GM12801 (cell line): ENCODE measurements around the gene PDS5B.

Source experiments
- TF ChIP-seq, protein P1 (sequence below): IDR thresholded peaks from one replicate; pipeline ENCODE4 v1.5.1; 2011; ENCODE audit warnings: control low read depth; ENCODE audit not compliant: insufficient read length; ENCODE audit errors: extremely low read depth

PDS5B gene

DNA sequence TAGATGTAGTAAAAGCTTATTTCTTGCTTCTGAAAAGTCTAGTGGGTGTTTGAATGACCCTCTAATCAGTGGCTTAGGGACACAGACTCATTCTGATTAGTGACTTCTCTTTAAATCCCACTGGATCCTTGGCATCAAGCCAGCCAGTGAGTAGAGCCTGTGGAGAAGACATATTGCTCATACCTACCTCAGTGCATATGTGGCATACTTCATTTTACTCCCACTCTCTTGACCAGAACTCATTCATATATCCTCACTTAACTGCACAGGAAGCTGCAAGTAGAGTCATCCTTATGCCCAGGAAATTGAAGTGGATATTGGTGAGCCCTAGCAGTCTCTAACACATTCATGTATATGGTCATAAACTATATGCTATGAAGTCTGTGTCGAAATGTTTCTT, 148.3 kb downstream of the PDS5B start:
- TF ChIP-seq, protein P1, sequence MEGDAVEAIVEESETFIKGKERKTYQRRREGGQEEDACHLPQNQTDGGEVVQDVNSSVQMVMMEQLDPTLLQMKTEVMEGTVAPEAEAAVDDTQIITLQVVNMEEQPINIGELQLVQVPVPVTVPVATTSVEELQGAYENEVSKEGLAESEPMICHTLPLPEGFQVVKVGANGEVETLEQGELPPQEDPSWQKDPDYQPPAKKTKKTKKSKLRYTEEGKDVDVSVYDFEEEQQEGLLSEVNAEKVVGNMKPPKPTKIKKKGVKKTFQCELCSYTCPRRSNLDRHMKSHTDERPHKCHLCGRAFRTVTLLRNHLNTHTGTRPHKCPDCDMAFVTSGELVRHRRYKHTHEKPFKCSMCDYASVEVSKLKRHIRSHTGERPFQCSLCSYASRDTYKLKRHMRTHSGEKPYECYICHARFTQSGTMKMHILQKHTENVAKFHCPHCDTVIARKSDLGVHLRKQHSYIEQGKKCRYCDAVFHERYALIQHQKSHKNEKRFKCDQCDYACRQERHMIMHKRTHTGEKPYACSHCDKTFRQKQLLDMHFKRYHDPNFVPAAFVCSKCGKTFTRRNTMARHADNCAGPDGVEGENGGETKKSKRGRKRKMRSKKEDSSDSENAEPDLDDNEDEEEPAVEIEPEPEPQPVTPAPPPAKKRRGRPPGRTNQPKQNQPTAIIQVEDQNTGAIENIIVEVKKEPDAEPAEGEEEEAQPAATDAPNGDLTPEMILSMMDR: no peak

DNA sequence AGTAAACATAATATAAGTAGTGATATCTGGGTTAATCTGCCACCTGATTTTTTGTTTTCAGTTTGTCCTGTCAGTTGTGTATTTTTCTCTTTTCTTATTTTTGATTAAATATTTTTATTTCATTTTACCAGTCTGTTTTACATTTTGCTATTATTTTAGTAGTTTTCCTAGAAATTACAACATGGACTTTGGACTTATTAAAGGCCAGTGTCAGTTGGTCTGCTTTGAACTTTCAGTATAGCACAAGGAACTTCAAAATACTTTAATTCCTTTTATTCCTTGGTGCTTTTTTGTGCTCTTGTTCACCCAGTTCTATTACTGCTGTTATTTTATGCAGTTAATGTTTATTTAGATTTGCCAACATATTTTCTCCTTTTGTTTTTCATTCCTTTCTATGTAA, 149.6 kb downstream of the PDS5B start:
- TF ChIP-seq, protein P1: no peak

DNA sequence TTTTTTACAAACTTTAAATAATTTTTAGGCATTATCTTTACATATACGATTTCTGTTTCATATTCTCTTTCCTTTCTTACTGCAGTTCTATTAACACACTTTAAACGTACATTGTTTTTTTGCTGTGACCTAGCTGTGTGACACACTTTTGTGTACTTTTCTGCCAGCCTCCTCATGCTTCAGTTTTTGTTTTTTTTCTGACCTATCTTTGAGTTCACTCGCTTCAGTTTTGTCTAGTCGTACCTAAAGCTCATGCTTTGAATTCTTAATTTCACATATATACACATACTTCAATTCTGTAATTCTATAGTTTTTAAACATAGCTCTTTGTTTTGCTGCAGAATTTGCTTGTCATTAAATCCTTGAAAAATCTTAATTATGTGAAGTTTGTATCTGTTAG, 150.4 kb downstream of the PDS5B start:
- TF ChIP-seq, protein P1: no peak

DNA sequence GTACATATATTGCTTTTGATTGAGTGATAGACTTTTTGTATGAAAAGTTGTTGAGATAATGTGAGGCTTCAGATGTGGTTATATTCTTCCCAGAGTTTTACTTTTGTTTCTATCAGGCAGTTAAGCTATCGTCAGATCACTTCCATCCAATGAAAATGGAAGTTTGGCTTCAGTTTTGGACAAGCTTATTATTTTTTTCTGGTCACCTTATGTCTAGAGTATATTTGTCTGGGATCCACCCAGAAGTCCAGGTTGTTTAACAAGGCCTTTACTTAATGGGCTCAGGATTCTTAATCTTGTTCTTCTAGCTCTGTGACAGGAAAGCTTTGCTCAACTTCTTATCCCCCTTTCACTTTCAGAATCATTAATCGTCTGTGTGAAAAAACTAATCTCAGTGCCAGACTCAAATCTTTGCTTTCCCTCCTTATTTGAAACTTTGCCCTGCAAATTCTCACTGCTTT, 150.9 kb downstream of the PDS5B start:
- TF ChIP-seq, protein P1: no peak

DNA sequence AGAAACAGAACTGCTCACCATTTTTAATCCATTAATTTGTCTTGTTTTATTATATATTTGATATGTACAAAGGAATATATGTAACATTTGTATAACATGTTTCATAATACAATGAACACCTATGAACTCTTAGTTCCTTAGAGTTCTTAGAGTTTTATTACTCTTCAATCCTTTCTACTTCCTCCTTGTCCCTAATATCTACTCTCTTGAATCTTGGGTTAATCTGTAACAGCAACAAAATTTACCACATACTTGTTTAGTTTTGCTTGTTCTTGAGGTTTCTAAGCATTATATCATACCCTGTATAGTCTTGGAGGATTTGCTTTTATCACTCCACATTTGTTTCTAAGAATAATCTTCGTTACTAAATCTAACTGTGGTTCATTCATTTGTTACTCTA, 151.4 kb downstream of the PDS5B start:
- TF ChIP-seq, protein P1: no peak

DNA sequence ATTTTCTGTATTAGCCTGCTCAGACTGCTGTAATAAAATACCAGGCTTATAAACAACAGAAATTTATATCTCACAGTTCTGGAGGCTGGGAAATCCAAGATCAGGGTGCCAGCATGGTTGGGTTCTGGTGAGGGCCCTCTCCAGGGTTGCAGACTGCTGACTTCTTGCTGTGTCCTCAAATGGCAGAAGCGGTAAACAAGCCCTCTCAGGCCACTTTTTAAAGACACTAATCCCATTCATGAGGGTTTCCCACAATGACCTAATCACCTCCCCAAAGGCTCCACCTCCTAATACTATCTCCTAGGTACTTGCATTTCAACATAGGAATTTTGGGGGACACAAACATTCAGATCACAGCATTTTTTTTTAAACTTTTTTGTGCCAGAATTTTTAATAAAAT, 159.3 kb downstream of the PDS5B start:
- TF ChIP-seq, protein P1: no peak

DNA sequence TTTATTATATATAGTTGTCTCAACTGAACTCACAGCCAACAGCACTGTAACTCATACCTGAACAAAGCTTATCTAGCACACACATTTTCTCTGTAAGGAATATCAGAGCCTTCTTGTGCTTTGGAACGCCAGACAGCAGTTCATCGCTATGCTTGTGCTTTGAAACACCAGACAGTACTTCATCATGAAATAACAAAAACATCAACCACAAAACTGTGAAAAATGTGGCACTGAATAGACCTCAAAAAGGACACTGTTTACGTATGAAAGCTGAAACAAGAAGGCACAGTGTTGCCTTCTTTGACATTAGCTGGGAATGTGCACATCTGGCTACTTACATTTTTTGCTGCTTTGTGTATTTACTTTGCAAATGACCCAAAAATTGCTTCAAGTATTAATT, 160.2 kb downstream of the PDS5B start:
- TF ChIP-seq, protein P1: no peak

DNA sequence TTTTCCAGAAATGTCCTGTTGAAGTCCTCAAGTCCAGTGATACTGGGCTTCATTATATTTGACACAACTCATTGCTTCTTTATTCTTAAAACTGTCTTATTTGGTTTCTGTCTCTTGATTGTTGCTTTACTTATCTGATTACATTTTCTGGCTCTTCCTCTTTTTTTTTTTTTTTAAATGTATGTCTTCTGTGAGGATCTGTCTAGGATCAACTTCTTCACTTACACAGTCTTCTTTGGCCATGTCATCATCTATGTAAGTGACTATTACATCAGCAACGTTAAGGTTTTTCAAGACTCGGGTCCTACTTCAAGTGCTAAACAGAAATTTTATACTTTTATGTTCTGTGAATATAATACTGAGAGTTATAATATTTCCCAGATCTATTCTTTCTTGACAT, 162.1 kb downstream of the PDS5B start:
- TF ChIP-seq, protein P1: no peak
